GM10847 (cell line): ENCODE data around the gene DRP2.

Experiments used
- POLR2A ChIP-seq: IDR thresholded peaks from 2 replicates; pipeline ENCODE4 v1.6.1; 2011; ENCODE audit not compliant: insufficient read length; ENCODE audit errors: extremely low read depth

DRP2 gene

GRCh38 chrX:101303790-101304189 is 84.2 kb downstream of the DRP2 start:
- no peak for TF ChIP-seq POLR2A
